ENCODE measurements around the gene MEX3D.

Gene MEX3D

GRCh38 chr19:1580382-1580781 is 12.3 kb upstream of the MEX3D start:
- DNase-seq (ENCODE audit: extremely low spot score): no peak
- POLR2A ChIA-PET: interaction anchor here (1.5 kb wide), 1 partner anchor 7 kb away, joined by 4 read pairs; no protein-coding TSS in a partner anchor
- TF ChIP-seq FOXK2 (IDR thresholded peaks at IDR 0.05): no peak
- TF ChIP-seq ZNF384 (IDR thresholded peaks at IDR 0.05): no peak
- no peak for TF ChIP-seq BHLHE40 (IDR thresholded peaks at IDR 0.05; ENCODE audit: borderline replicate concordance)
- no peak for TF ChIP-seq CTBP1 (IDR thresholded peaks at IDR 0.05; ENCODE audit: borderline replicate concordance)
- TF ChIP-seq L3MBTL2 (conservative IDR thresholded peaks at IDR 0.05): no peak
- no peak for TF ChIP-seq LEF1 (IDR thresholded peaks at IDR 0.05; ENCODE audit: borderline replicate concordance)
- TF ChIP-seq HDGF (IDR thresholded peaks at IDR 0.05; ENCODE audit: borderline replicate concordance): no peak
- TF ChIP-seq TARDBP (IDR thresholded peaks at IDR 0.05): no peak
- no peak for TF ChIP-seq ARNT (IDR thresholded peaks at IDR 0.05)
- no peak for TF ChIP-seq NFRKB (IDR thresholded peaks at IDR 0.05)
- TF ChIP-seq SUZ12 (IDR thresholded peaks at IDR 0.05): no peak
- TF ChIP-seq FOXA1 (IDR thresholded peaks at IDR 0.05): no peak
- TF ChIP-seq, protein P1, sequence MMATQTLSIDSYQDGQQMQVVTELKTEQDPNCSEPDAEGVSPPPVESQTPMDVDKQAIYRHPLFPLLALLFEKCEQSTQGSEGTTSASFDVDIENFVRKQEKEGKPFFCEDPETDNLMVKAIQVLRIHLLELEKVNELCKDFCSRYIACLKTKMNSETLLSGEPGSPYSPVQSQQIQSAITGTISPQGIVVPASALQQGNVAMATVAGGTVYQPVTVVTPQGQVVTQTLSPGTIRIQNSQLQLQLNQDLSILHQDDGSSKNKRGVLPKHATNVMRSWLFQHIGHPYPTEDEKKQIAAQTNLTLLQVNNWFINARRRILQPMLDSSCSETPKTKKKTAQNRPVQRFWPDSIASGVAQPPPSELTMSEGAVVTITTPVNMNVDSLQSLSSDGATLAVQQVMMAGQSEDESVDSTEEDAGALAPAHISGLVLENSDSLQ (IDR thresholded peaks at IDR 0.05): no peak
- TF ChIP-seq ELF4 (IDR thresholded peaks at IDR 0.05): no peak
- no peak for TF ChIP-seq SP1 (IDR thresholded peaks at IDR 0.05)
- no peak for TF ChIP-seq FOXM1 (IDR thresholded peaks at IDR 0.05; ENCODE audit: borderline replicate concordance)
- CTCF ChIA-PET: no interaction called here

DNA sequence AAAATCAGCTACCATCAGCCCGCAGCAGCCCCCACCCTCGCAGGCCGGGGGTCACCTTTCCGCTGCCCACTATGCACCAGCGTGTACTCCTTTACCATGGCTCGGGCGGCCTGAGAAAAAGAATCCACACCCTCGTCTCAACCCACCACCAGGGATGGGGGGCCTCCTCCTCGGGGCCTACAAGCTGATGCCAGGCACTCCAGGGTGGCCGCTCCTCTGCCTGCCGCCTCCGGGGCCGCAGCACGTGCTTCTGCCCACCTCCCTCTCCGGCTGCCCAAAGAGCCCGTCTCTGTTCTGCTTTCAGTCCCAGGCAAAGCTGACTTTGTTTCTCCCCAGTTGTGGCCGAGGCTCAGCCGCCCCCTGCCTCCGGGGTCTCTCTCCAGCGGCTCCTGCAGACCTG is 11.1 kb upstream of the MEX3D start:
- CTCF ChIA-PET: no interaction called here
- POLR2A ChIA-PET: interaction anchor here (0.7 to 5.0 kb wide), 3 partner anchors 9 to 14 kb away, joined by 3 to 19 read pairs (median 4); no protein-coding TSS in a partner anchor

GRCh38 chr19:1577929-1578618 is 9.9 kb upstream of the MEX3D start:
- no peak for DNase-seq (ENCODE audit: extremely low spot score)
- TF ChIP-seq FOXK2 (IDR thresholded peaks at IDR 0.05) (no peak), ELF4 (IDR thresholded peaks at IDR 0.05) (no peak), BHLHE40 (IDR thresholded peaks at IDR 0.05; ENCODE audit: borderline replicate concordance) (no peak), CTBP1 (IDR thresholded peaks at IDR 0.05; ENCODE audit: borderline replicate concordance) (no peak)
- TF ChIP-seq, protein P1 (IDR thresholded peaks at IDR 0.05): no peak
- ChIA-PET CTCF (interaction anchor here (1.2 kb wide), 1 partner anchor 9 kb away, joined by 3 read pairs; no protein-coding TSS in a partner anchor), POLR2A (interaction anchor here (1.0 to 5.0 kb wide), 3 partner anchors 9 to 15 kb away, joined by 6 to 19 read pairs (median 11); partner anchors contain the start of gene MBD3)

More for the DNA sequence above, 11.1 kb upstream of the MEX3D start:
- no peak for TF ChIP-seq TARDBP (IDR thresholded peaks at IDR 0.05)
- TF ChIP-seq LEF1 (IDR thresholded peaks at IDR 0.05; ENCODE audit: borderline replicate concordance): no peak
- TF ChIP-seq L3MBTL2 (conservative IDR thresholded peaks at IDR 0.05): no peak
- no peak for TF ChIP-seq NFRKB (IDR thresholded peaks at IDR 0.05)
- TF ChIP-seq ELF4 (IDR thresholded peaks at IDR 0.05): no peak
- no peak for TF ChIP-seq CTBP1 (IDR thresholded peaks at IDR 0.05; ENCODE audit: borderline replicate concordance)
- TF ChIP-seq FOXA1 (IDR thresholded peaks at IDR 0.05): no peak
- TF ChIP-seq, protein P1 (IDR thresholded peaks at IDR 0.05): no peak
- no peak for TF ChIP-seq ZNF384 (IDR thresholded peaks at IDR 0.05)
- no peak for TF ChIP-seq ARNT (IDR thresholded peaks at IDR 0.05)
- TF ChIP-seq SP1 (IDR thresholded peaks at IDR 0.05): no peak
- TF ChIP-seq HDGF (IDR thresholded peaks at IDR 0.05; ENCODE audit: borderline replicate concordance): no peak
- no peak for TF ChIP-seq FOXM1 (IDR thresholded peaks at IDR 0.05; ENCODE audit: borderline replicate concordance)
- TF ChIP-seq FOXK2 (IDR thresholded peaks at IDR 0.05): no peak
- TF ChIP-seq SUZ12 (IDR thresholded peaks at IDR 0.05): no peak
- no peak for TF ChIP-seq BHLHE40 (IDR thresholded peaks at IDR 0.05; ENCODE audit: borderline replicate concordance)
- DNase-seq (ENCODE audit: extremely low spot score): no peak

GRCh38 chr19:1577090-1577928 is 9.2 kb upstream of the MEX3D start:
- DNase-seq (ENCODE audit: extremely low spot score): no peak
- CTCF ChIA-PET: interaction anchor here (0.6 to 1.2 kb wide), 2 partner anchors 10 to 261 kb away, joined by 3 to 4 read pairs; no protein-coding TSS in a partner anchor
- POLR2A ChIA-PET: interaction anchor here (1.0 to 5.0 kb wide), 3 partner anchors 10 to 16 kb away, joined by 6 to 19 read pairs (median 11); partner anchors contain the start of gene MBD3
- TF ChIP-seq, protein P1 (IDR thresholded peaks at IDR 0.05): no peak
- TF ChIP-seq FOXA1 (IDR thresholded peaks at IDR 0.05) (no peak), TARDBP (IDR thresholded peaks at IDR 0.05) (no peak), ZNF384 (IDR thresholded peaks at IDR 0.05) (no peak), LEF1 (IDR thresholded peaks at IDR 0.05; ENCODE audit: borderline replicate concordance) (no peak), ELF4 (IDR thresholded peaks at IDR 0.05) (no peak), SUZ12 (IDR thresholded peaks at IDR 0.05) (no peak), L3MBTL2 (conservative IDR thresholded peaks at IDR 0.05) (no peak), HDGF (IDR thresholded peaks at IDR 0.05; ENCODE audit: borderline replicate concordance) (no peak)

Measured in HEK293T (cell line).